B cell (primary cell): Measurements from ENCODE around the gene SLC9A9. TPM values are rescaled to one million over a fixed set of nuclear protein-coding genes. Genes with fewer than 3 reads are reported as not detected.

ENCODE experiments used
- ATAC-seq: fragments of 200-7000 bp; cut with Tn5 transposase; one replicate; pipeline ENCODE4 v1.10.0; 2021; ENCODE audit warnings: low read depth, mild to moderate bottlenecking, moderate number of reproducible peaks, moderate library complexity
- CTCF ChIA-PET: fragments of 350-600 bp; sonication (Branson Sonifier 250); formaldehyde crosslinking; loops from one replicate; lab custom pipeline; 2021; ENCODE audit warnings: antibody characterized with exemption, inconsistent platforms; lab: Charles Lee
- POLR2A ChIA-PET: fragments of 350-600 bp; sonication (Branson Sonifier 250); formaldehyde crosslinking; loops from one replicate; lab custom pipeline; 2021; ENCODE audit warnings: antibody characterized with exemption; lab: Charles Lee
- DNase-seq: peaks from one replicate; pipeline ENCODE4 v3.0.0; 2013
- H2AFZ ChIP-seq: 2 replicates; pipeline ENCODE4 v1.6.1; 2012; ENCODE audit warnings: mild to moderate bottlenecking, low read depth, low read length; ENCODE audit not compliant: insufficient read depth, poor library complexity, severe bottlenecking
- H3K27ac ChIP-seq, 2 donors: 1 replicate in 1 of 2; 2 replicates in 1 of 2; pipeline ENCODE4 v1.5.1; 2012 to 2013; ENCODE audit warnings: low read length in 2 of 2, mild to moderate bottlenecking in 2 of 2, moderate library complexity in 1 of 2
- H3K27me3 ChIP-seq, 4 experiments: fragments of 200-600 bp in 1 of 4; sonication (generic) in 1 of 4; replicated peaks in 1 of 4; 1 replicate in 2 of 4; 2 replicates in 2 of 4; pipeline versions ENCODE4 v1.6.1 to v1.7.0; 2013 to 2016; ENCODE audit warnings: low read length in 3 of 4, mild to moderate bottlenecking in 2 of 4, mixed read lengths in 1 of 4, moderate library complexity in 1 of 4; ENCODE audit not compliant: insufficient read depth in 4 of 4, control insufficient read depth in 3 of 4; ENCODE audit errors: control extremely low read depth in 1 of 4
- H3K36me3 ChIP-seq, 2 experiments: replicated peaks in 1 of 2; 1 replicate in 1 of 2; 2 replicates in 1 of 2; pipeline versions ENCODE4 v1.6.1 to v1.7.1; 2013; ENCODE audit warnings: low read length in 1 of 2; ENCODE audit not compliant: insufficient read depth in 2 of 2, control insufficient read depth in 1 of 2; ENCODE audit errors: control extremely low read depth in 1 of 2, extremely low read depth in 1 of 2
- H3K4me1 ChIP-seq, 2 donors: fragments of 200-600 bp in 1 of 2; sonication (generic) in 1 of 2; 1 replicate in 1 of 2; 2 replicates in 1 of 2; pipeline versions ENCODE4 v1.5.1 to v1.6.1; 2013 to 2017; ENCODE audit warnings: low read length in 2 of 2; ENCODE audit not compliant: control insufficient read depth in 2 of 2, insufficient read depth in 2 of 2
- H3K4me2 ChIP-seq: replicated peaks from 2 replicates; pipeline ENCODE3; 2012; ENCODE audit warnings: mild to moderate bottlenecking, low read depth, low read length; ENCODE audit not compliant: poor library complexity, severe bottlenecking
- H3K4me3 ChIP-seq, 5 experiments: fragments of 200-600 bp in 1 of 5; sonication (generic) in 1 of 5; 1 replicate in 3 of 5; 2 replicates in 2 of 5; pipeline versions ENCODE4 v1.5.1 to v1.7.0; 2011 to 2016; ENCODE audit warnings: low read length in 4 of 5, mild to moderate bottlenecking in 4 of 5, low read depth in 2 of 5, control low read depth in 1 of 5, moderate library complexity in 1 of 5; ENCODE audit not compliant: insufficient read depth in 1 of 5; ENCODE audit errors: control extremely low read depth in 1 of 5, extremely low read depth in 1 of 5
- H3K79me2 ChIP-seq: fragments of 200-600 bp; sonication (generic); one replicate; pipeline ENCODE4 v1.6.0; 2016; ENCODE audit warnings: low read length; ENCODE audit not compliant: control insufficient read depth, insufficient read depth
- H3K9ac ChIP-seq: fragments of 200-600 bp; sonication (generic); 2 replicates; pipeline ENCODE4 v1.6.1; 2017; ENCODE audit warnings: mild to moderate bottlenecking, low read length, moderate library complexity
- H3K9me3 ChIP-seq, 3 donors: one replicate each; pipeline versions ENCODE4 v1.6.1 to v1.7.1; 2013; ENCODE audit warnings: low read length in 2 of 3; ENCODE audit not compliant: control insufficient read depth in 2 of 3, insufficient read depth in 1 of 3; ENCODE audit errors: control extremely low read depth in 1 of 3
- H4K20me1 ChIP-seq: 2 replicates; pipeline ENCODE4 v1.6.0; 2012; ENCODE audit warnings: mild to moderate bottlenecking, low read length; ENCODE audit not compliant: insufficient read depth, control insufficient read depth, poor library complexity, severe bottlenecking
- H3K27ac Mint-ChIP-seq: one replicate; pipeline ENCODE4 v1.8.0; 2021; ENCODE audit warnings: mixed read lengths
- H3K27me3 Mint-ChIP-seq: one replicate; pipeline ENCODE4 v1.8.0; 2021; ENCODE audit warnings: mixed read lengths
- H3K4me1 Mint-ChIP-seq: one replicate; pipeline ENCODE4 v1.8.0; 2021; ENCODE audit warnings: mixed read lengths
- H3K4me3 Mint-ChIP-seq: one replicate; pipeline ENCODE4 v1.8.0; 2021; ENCODE audit warnings: mixed read lengths
- H3K9me3 Mint-ChIP-seq: one replicate; pipeline ENCODE4 v1.8.0; 2022; ENCODE audit warnings: mixed read lengths; ENCODE audit not compliant: insufficient read depth
- EZH2 ChIP-seq: IDR thresholded peaks from 2 replicates; pipeline ENCODE4 v1.6.1; 2012; ENCODE audit warnings: borderline replicate concordance, low read depth, mild to moderate bottlenecking, moderate library complexity, low read length; ENCODE audit not compliant: insufficient read depth, poor library complexity, severe bottlenecking
- WGBS: methylation state at CpG from one replicate; pipeline ENCODE4 v1.1.5; 2013; ENCODE audit warnings: missing lambda C conversion rate; ENCODE audit not compliant: insufficient coverage; 5-methylcytosine and 5-hydroxymethylcytosine counted together
- intact Hi-C: fragments of 100-400 bp; cut with micrococcal nuclease; formaldehyde crosslinking; loops from one replicate; pipeline ENCODE4 v1.10.0; 2022
- polyA plus RNA-seq: library from polyadenylated mRNA; depleted of rRNA; stranded (reverse); fragments of >200 nt; gene quantifications from 2 replicates; pipeline ENCODE4 v1.2.3, GENCODE V29; 2012
- total RNA-seq, 2 donors: library from RNA; stranded (reverse); fragments of 120-200 nt in 1 of 2; gene quantifications; 1 replicate in 1 of 2; 2 replicates in 1 of 2; pipeline versions ENCODE4 v1.2.3 to v1.2.4, GENCODE V29; 2013 to 2022
- TF ChIP-seq, protein P1 (sequence below): fragments of 200-600 bp; IDR thresholded peaks from one replicate; pipeline ENCODE4 v1.8.0; 2022; ENCODE audit warnings: antibody characterized with exemption, mild to moderate bottlenecking

The SLC9A9 gene
- total and polyA plus RNA-seq, 2 donors (not counting 1 experiment from before 2014, with no cell fraction given): 7.7 to 17.3 TPM

DNA sequence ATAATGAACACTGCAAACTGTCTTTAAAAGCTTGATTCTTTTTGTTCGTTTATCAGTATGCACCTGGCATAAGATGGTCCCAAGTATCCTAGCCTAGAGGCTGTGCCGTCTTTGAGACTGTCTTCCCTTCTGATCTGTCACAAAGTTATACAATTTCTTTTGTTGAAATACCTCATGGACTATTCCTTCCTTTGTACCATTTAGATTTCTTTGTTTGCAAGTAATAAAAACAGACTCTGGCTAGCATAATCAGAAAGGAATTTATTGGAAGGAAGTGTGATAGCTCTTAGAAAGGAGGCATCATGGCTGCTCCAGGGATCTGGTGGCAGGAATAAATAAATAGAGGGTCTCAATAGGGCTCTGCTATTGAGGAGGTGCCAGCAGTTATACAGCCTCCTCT is 280.4 kb downstream of the SLC9A9 start:
- TF ChIP-seq, protein P1, sequence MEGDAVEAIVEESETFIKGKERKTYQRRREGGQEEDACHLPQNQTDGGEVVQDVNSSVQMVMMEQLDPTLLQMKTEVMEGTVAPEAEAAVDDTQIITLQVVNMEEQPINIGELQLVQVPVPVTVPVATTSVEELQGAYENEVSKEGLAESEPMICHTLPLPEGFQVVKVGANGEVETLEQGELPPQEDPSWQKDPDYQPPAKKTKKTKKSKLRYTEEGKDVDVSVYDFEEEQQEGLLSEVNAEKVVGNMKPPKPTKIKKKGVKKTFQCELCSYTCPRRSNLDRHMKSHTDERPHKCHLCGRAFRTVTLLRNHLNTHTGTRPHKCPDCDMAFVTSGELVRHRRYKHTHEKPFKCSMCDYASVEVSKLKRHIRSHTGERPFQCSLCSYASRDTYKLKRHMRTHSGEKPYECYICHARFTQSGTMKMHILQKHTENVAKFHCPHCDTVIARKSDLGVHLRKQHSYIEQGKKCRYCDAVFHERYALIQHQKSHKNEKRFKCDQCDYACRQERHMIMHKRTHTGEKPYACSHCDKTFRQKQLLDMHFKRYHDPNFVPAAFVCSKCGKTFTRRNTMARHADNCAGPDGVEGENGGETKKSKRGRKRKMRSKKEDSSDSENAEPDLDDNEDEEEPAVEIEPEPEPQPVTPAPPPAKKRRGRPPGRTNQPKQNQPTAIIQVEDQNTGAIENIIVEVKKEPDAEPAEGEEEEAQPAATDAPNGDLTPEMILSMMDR: no peak
- no peak for TF ChIP-seq EZH2
- CTCF ChIA-PET: interaction anchor here (0.9 to 1.2 kb wide), 2 partner anchors 31 to 299 kb away, joined by 3 read pairs; no protein-coding TSS in a partner anchor
- Histone ChIP-seq H3K36me3 (peaks cover 0 to 1% of the 10 kb centered on the region in 2 experiments), H3K27me3 (no peaks in the 10 kb centered on the region), H3K4me1 (peaks cover 8 to 10% of the 10 kb centered on the region in 2 donors), H3K4me2 (no peak overlapping the region), H2AFZ (no peak overlapping the region), H3K9me3 (no peaks in the 10 kb centered on the region), H3K79me2 (no peaks in the 10 kb centered on the region), H4K20me1 (no peaks in the 10 kb centered on the region), H3K9ac (no peak overlapping the region), H3K27ac (no peak overlapping the region), H3K4me3 (no peak overlapping the region)
- H3K9me3 Mint-ChIP-seq: no peaks in the 10 kb centered on the region
- POLR2A ChIA-PET: no interaction called here
- H3K4me1 Mint-ChIP-seq: peaks cover 27% of the 10 kb centered on the region
- ATAC-seq: no peak
- H3K27ac Mint-ChIP-seq: no peak overlapping the region
- intact Hi-C loops: no loop called here
- no peak overlapping the region for H3K4me3 Mint-ChIP-seq
- 100% methylated on average over 1 of the region's 2 CpGs for WGBS
- DNase-seq: no peak
- H3K27me3 Mint-ChIP-seq: no peaks in the 10 kb centered on the region

GRCh38 chr3:143565951-143566350 is 282.3 kb downstream of the SLC9A9 start:
- DNase-seq (peak; percentile 17), ATAC-seq (no peak)
- Histone ChIP-seq H3K9me3 (no peaks in the 10 kb centered on the region), H3K27me3 (no peaks in the 10 kb centered on the region), H3K79me2 (no peaks in the 10 kb centered on the region), H3K4me1 (peaks cover 8 to 10% of the 10 kb centered on the region in 2 donors), H2AFZ (no peak overlapping the region), H3K4me3 (no peak overlapping the region), H3K27ac (no peak overlapping the region), H3K9ac (no peak overlapping the region), H3K4me2 (no peak overlapping the region), H3K36me3 (no peaks in the 10 kb centered on the region), H4K20me1 (no peaks in the 10 kb centered on the region)
- CTCF ChIA-PET: no interaction called here
- TF ChIP-seq, protein P1: no peak
- no peak for TF ChIP-seq EZH2
- Mint-ChIP-seq H3K27ac (no peak overlapping the region), H3K4me3 (no peak overlapping the region), H3K4me1 (peaks cover 21% of the 10 kb centered on the region), H3K9me3 (no peaks in the 10 kb centered on the region), H3K27me3 (no peaks in the 10 kb centered on the region)
- intact Hi-C loops: no loop called here
- POLR2A ChIA-PET: no interaction called here
